ACHN (cell line): Measurements from ENCODE around the gene JAGN1.
"Not testable (repeated sequence)": the region's sequence is repeated elsewhere in the genome, so short reads cannot be mapped to it uniquely, and the experiment has no call there.

Source experiments
- DNase-seq: peaks from one replicate; pipeline ENCODE4 v3.0.0-alpha.2; 2015
- in situ Hi-C: cut with HindIII; loops from 2 replicates; pipeline ENCODE4 v1.10.0; 2017; ENCODE audit warnings: low sequenced_read_pairs, low pct_ligation_motif_present, low pct_unique_long_range_greater_than_20kb

Gene JAGN1

GRCh38 chr3:9864200-9864927 is 26.0 kb upstream of the JAGN1 start:
- in situ Hi-C loops, result no loop called here
- no peak for DNase-seq

- DNase-seq, in situ Hi-C loops: not testable (repeated sequence)
Measured at GRCh38 chr3:9865125-9865637, 25.2 kb upstream of the JAGN1 start.

GRCh38 chr3:9866639-9867038 is 23.8 kb upstream of the JAGN1 start:
- in situ Hi-C loops, result no loop called here
- no peak for DNase-seq

- no peak for DNase-seq
- in situ Hi-C loops, result no loop called here
Measured at GRCh38 chr3:9867106-9867505, 23.3 kb upstream of the JAGN1 start.

GRCh38 chr3:9869955-9870354 is 20.5 kb upstream of the JAGN1 start:
- in situ Hi-C loops, result no loop called here
- DNase-seq, result no peak

GRCh38 chr3:9870978-9871377 is 19.4 kb upstream of the JAGN1 start:
- peak; percentile 20 for DNase-seq
- in situ Hi-C loops, result no loop called here

GRCh38 chr3:9872067-9872466 is 18.3 kb upstream of the JAGN1 start:
- in situ Hi-C loops, DNase-seq: not testable (repeated sequence)

- in situ Hi-C loops, result no loop called here
Measured at GRCh38 chr3:9875448-9875847, 15.0 kb upstream of the JAGN1 start.

GRCh38 chr3:9876255-9876654 is 14.2 kb upstream of the JAGN1 start:
- DNase-seq, in situ Hi-C loops: not testable (repeated sequence)

More at GRCh38 chr3:9875448-9875847, 15.0 kb upstream of the JAGN1 start:
- no peak for DNase-seq

GRCh38 chr3:9876991-9877390 is 13.4 kb upstream of the JAGN1 start:
- DNase-seq, result no peak
- in situ Hi-C loops, result no loop called here

- in situ Hi-C loops, result no loop called here
- DNase-seq, result no peak
Measured at GRCh38 chr3:9878700-9879099, 11.7 kb upstream of the JAGN1 start.

GRCh38 chr3:9879830-9880549 is 10.4 kb upstream of the JAGN1 start, which contains the start of gene CIDEC:
TSS of gene CIDEC (minus strand) at chr3:9880253. CDS start at chr3:9878486, 1,767 bp downstream.
- in situ Hi-C loops, result no loop called here
- no peak for DNase-seq

GRCh38 chr3:9881441-9881840 is 9.0 kb upstream of the JAGN1 start:
- DNase-seq, result no peak
- in situ Hi-C loops, result no loop called here

- in situ Hi-C loops, result no loop called here
- DNase-seq, result no peak
Measured at GRCh38 chr3:9883706-9884554, 6.5 kb upstream of the JAGN1 start.

- peak; percentile 78 for DNase-seq
- in situ Hi-C loops, result no loop called here
Measured at GRCh38 chr3:9884555-9885165, 5.8 kb upstream of the JAGN1 start.

- no peak for DNase-seq
- in situ Hi-C loops, result no loop called here
Measured at GRCh38 chr3:9886328-9886727, 4.1 kb upstream of the JAGN1 start.

- in situ Hi-C loops, result no loop called here
- no peak for DNase-seq
Measured at GRCh38 chr3:9887480-9887879, 2.9 kb upstream of the JAGN1 start.

GRCh38 chr3:9888540-9888939 is 1.9 kb upstream of the JAGN1 start:
- DNase-seq, result no peak
- in situ Hi-C loops, result no loop called here
